ENCODE data around the gene SLC25A25. TPM values are rescaled to one million over a fixed set of nuclear protein-coding genes. Genes with fewer than 3 reads are reported as not detected.
"Not testable (repeated sequence)": the region's sequence is repeated elsewhere in the genome, so short reads cannot be mapped to it uniquely, and the experiment has no call there.

The SLC25A25 gene
- 34.7 TPM for total RNA-seq
- long read RNA-seq, transcript SLC25A25-201 (10 exons, 3,474 nt), result minor isoform, 18 of 68 reads
- long read RNA-seq, transcript SLC25A25-203 (10 exons, 3,431 nt), result major isoform, 19 of 68 reads
- long read RNA-seq, partial matches to known transcripts, result 27 of 68 reads
- long read RNA-seq, other reads (novel, unspliced or antisense), result 4 of 68 reads

DNA sequence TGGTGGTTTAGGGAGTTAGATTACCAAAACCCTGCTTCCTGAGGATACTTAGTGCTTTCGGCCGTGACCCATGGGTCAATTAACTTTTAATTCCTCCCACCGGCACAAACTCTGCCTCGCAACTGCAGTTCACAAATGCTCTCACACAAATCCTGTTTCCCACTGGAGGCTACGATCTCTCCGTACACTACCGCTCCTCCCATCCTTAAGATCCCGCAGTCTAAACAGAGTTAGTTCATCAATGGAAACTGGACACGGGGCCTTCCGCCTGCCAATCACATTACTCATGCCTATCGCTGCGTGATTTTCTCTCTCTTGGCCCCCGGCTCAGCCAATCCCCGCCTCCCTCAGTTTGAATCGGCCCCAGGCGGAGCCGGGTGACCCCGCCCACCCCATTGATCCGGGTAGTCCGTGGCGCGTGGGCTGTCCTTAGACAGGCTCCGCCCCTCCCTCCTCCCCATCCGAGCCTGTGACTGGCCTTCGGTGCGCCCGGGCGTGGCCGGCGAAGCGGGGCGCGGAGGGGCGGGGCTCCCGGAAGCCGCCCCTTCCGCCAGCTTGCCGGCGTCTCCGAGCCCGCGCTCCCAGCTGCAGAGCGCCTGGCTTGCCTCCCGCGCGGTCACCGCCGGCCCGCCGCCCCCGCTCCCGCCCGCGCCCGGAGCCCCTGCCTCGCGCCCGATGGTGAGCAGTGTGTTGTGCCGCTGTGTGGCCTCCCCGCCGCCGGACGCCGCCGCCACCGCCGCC lies at the start of gene SLC25A25:
Gene SLC25A25, plus strand, starts transcription at position 588 of the 741 bp plus-strand sequence. Its CDS starts 88 bp downstream, at position 676.
- H3K27ac ChIP-seq, result peak within 1 kb of the TSS; percentile 99
- intact Hi-C loops (cut with DNase I), result no loop called here
- ATAC-seq (peak; percentile 95), DNase-seq (peak; percentile 100)
- H3K4me1 ChIP-seq, result peaks cover 49% of the 10 kb centered on the region
- H3K36me3 ChIP-seq, result no peaks in the 10 kb centered on the region
- peak within 1 kb of the TSS; percentile 97 for H3K4me3 ChIP-seq
- no peaks in the 10 kb centered on the region for H3K27me3 ChIP-seq
- H3K9me3 ChIP-seq, result no peaks in the 10 kb centered on the region
- TF ChIP-seq, protein P1, sequence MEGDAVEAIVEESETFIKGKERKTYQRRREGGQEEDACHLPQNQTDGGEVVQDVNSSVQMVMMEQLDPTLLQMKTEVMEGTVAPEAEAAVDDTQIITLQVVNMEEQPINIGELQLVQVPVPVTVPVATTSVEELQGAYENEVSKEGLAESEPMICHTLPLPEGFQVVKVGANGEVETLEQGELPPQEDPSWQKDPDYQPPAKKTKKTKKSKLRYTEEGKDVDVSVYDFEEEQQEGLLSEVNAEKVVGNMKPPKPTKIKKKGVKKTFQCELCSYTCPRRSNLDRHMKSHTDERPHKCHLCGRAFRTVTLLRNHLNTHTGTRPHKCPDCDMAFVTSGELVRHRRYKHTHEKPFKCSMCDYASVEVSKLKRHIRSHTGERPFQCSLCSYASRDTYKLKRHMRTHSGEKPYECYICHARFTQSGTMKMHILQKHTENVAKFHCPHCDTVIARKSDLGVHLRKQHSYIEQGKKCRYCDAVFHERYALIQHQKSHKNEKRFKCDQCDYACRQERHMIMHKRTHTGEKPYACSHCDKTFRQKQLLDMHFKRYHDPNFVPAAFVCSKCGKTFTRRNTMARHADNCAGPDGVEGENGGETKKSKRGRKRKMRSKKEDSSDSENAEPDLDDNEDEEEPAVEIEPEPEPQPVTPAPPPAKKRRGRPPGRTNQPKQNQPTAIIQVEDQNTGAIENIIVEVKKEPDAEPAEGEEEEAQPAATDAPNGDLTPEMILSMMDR (IDR thresholded peaks at IDR 0.05), result no peak

DNA sequence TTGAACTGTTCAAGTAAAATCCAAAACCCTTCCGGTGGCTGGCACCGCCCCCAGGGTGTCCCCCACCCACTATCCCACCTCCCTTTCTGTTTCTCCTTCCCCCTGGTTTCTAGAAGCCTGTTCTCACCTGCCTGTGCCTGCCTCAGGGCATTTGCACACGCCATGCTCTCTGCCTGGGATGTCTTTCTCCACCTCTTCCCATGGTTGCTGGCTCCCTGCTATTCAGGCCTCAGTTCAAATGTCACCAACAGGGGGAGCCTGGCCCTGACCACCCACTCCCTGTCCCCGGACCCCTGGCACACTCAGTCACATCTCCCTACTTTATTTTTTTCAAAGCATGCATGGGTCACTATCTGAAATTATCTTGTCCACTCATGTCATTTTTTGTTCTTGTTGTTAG lies 47.3 kb upstream of the SLC25A25 start:
- Histone ChIP-seq H3K4me1 (no peaks in the 10 kb centered on the region), H3K27ac (no peak overlapping the region), H3K9me3 (no peaks in the 10 kb centered on the region), H3K4me3 (no peak overlapping the region), H3K27me3 (no peaks in the 10 kb centered on the region), H3K36me3 (no peaks in the 10 kb centered on the region)
- DNase-seq (no peak), ATAC-seq (peak; percentile 21)
- TF ChIP-seq, protein P1 (IDR thresholded peaks at IDR 0.05), result peak; percentile 18
- intact Hi-C loops (cut with DNase I), result no loop called here

DNA sequence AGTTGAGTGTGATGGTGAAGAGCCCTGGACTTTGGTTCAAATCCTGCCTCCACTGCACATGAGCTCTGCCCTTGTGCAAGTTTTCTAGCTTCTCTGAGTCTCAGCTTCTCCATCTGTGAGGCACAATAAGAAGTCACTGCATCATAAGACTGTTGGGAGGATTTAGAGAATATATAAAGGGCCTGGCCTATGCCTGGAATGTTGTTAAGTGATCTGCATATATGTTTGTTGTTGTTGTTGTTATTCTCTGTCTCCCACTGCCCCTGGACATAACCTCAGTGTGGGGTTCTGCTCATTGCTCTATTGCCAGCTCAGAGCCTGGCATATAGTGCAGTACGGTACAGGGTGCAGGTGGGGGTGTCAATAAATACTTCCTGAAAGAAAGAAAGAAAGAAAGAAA lies 46.9 kb upstream of the SLC25A25 start:
- H3K27ac ChIP-seq, result no peak overlapping the region
- TF ChIP-seq, protein P1 (IDR thresholded peaks at IDR 0.05), result no peak
- no peaks in the 10 kb centered on the region for H3K36me3 ChIP-seq
- no peak for ATAC-seq
- intact Hi-C loops (cut with DNase I), result no loop called here
- DNase-seq, result no peak
- no peaks in the 10 kb centered on the region for H3K27me3 ChIP-seq
- H3K9me3 ChIP-seq, result no peaks in the 10 kb centered on the region
- H3K4me3 ChIP-seq, result no peak overlapping the region
- H3K4me1 ChIP-seq, result no peaks in the 10 kb centered on the region

DNA sequence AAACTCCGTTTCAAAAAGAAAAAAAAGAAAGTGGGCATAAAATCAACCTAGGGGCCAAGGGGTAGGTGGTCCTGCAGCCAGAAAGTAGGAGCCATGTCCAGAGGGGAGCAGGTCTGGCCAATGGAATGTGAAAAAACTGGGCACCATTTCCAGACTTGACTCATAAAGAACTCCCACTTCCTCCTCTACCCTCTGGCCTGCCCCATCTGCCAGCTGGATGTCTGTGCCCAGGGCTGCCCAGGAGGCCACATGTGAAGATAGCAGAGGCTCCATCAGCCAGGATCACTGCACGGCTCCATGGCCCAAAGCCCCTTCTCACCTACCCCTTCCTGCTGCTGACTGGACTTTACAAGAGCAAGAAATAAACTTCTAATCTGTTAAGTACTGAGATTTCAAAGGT lies 45.1 kb upstream of the SLC25A25 start:
- intact Hi-C loops (cut with DNase I), result no loop called here
- Histone ChIP-seq H3K4me3 (no peak overlapping the region), H3K9me3 (no peaks in the 10 kb centered on the region), H3K36me3 (no peaks in the 10 kb centered on the region), H3K27ac (no peak overlapping the region), H3K27me3 (no peaks in the 10 kb centered on the region), H3K4me1 (peaks cover 11% of the 10 kb centered on the region)
- DNase-seq (no peak), ATAC-seq (no peak)
- TF ChIP-seq, protein P1 (IDR thresholded peaks at IDR 0.05), result no peak

DNA sequence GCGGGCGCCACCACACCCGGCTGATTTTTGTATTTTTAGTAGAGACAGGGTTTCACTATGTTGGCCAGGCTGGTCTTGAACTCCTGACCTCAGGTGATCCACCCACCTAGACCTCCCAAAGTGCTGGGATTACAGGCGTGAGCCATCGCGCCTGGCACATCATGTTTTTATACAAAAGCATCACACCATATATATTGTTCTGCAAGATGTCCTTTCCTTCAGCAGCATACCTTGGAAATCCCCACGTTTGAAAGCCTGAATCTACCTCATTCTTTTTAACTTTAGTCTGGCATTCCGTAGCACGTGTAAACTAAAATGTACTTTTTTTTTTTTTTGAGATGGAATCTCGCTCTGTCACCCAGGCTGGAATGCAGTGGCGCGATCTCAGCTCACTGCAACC lies 44.4 kb upstream of the SLC25A25 start:
- H3K4me1 ChIP-seq, result peaks cover 11% of the 10 kb centered on the region
- H3K36me3 ChIP-seq; DNase-seq; H3K27me3 ChIP-seq; H3K27ac ChIP-seq; intact Hi-C loops (cut with DNase I); H3K9me3 ChIP-seq; H3K4me3 ChIP-seq; ATAC-seq: not testable (repeated sequence)

DNA sequence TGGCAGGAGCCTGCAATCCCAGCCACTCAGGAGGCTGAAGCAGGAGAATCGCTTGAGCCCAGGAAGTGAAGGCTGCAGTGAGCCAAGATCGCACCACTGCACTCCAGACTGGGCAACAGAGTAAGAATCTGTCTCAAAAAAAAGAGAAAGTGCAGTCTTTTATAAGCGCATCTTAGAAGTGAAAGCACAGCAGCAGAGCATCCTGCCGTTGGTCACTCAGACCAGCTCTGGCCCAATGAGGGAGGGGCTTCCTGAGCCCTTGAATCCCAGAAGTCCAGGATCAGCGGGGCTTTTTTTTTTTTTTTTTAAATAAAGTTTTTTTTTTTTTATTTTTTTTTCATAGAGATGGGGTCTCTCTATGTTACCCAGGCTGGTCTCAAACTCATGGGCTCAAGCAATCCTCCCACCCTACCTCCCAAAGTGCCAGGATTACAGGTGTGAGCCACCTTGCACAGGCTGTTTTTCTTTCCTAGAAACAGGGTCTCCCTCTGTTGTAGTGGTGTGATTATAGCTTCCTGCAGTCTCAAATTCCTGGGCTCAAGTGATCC lies 43.2 kb upstream of the SLC25A25 start:
- no peaks in the 10 kb centered on the region for H3K27me3 ChIP-seq
- intact Hi-C loops (cut with DNase I), result no loop called here
- no peak for DNase-seq
- TF ChIP-seq, protein P1 (IDR thresholded peaks at IDR 0.05), result no peak
- no peaks in the 10 kb centered on the region for H3K9me3 ChIP-seq
- ATAC-seq, result no peak
- peaks cover 11% of the 10 kb centered on the region for H3K4me1 ChIP-seq
- no peaks in the 10 kb centered on the region for H3K36me3 ChIP-seq
- H3K27ac ChIP-seq, result no peak overlapping the region
- H3K4me3 ChIP-seq, result no peak overlapping the region

Measured in upper lobe of right lung (tissue), 1 donor.